Mesendoderm (in vitro differentiated cells): ENCODE results near the gene DLK1.

Experiments
- DNase-seq: peaks from one replicate; pipeline ENCODE4 v3.0.0; 2013
- H2AK5ac ChIP-seq: 2 replicates; pipeline ENCODE4 v1.6.1; 2013; ENCODE audit warnings: low read length, inconsistent platforms
- H2BK120ac ChIP-seq: 2 replicates; pipeline ENCODE4 v1.6.1; 2013; ENCODE audit warnings: low read depth, mild to moderate bottlenecking, low read length, moderate library complexity, mixed read lengths
- H2BK15ac ChIP-seq: replicated peaks from 2 replicates; pipeline ENCODE4 v1.6.1; 2013; ENCODE audit warnings: low read depth, mild to moderate bottlenecking, moderate library complexity
- H2BK5ac ChIP-seq: 2 replicates; pipeline ENCODE4 v1.6.1; 2013; ENCODE audit warnings: low read length, inconsistent platforms
- H3K18ac ChIP-seq: 2 replicates; pipeline ENCODE4 v1.6.1; 2013; ENCODE audit warnings: mild to moderate bottlenecking, low read length, mixed read lengths
- H3K23ac ChIP-seq: one replicate; pipeline ENCODE4 v1.6.1; 2013; ENCODE audit warnings: low read length
- H3K27ac ChIP-seq: 2 replicates; pipeline ENCODE4 v1.5.1; 2013; ENCODE audit warnings: low read depth, mild to moderate bottlenecking, inconsistent platforms, low read length, moderate library complexity
- H3K27me3 ChIP-seq: 2 replicates; pipeline ENCODE4 v1.6.1; 2013; ENCODE audit warnings: low read length, control low read depth, mild to moderate bottlenecking, inconsistent platforms; ENCODE audit not compliant: insufficient read depth, poor library complexity
- H3K36me3 ChIP-seq: 2 replicates; pipeline ENCODE4 v1.6.1; 2013; ENCODE audit warnings: low read length, inconsistent platforms; ENCODE audit not compliant: control insufficient read depth, insufficient read depth
- H3K4ac ChIP-seq: one replicate; pipeline ENCODE4 v1.6.1; 2013; ENCODE audit warnings: low read depth, mild to moderate bottlenecking, low read length, moderate library complexity
- H3K4me1 ChIP-seq: 2 replicates; pipeline ENCODE4 v1.6.1; 2013; ENCODE audit warnings: low read depth, low read length, inconsistent platforms; ENCODE audit not compliant: control insufficient read depth
- H3K4me2 ChIP-seq: 2 replicates; pipeline ENCODE4 v1.6.1; 2013; ENCODE audit warnings: low read length
- H3K4me3 ChIP-seq: 2 replicates; pipeline ENCODE4 v1.5.1; 2013; ENCODE audit warnings: mild to moderate bottlenecking, low read length
- H3K56ac ChIP-seq: one replicate; pipeline ENCODE4 v1.6.1; 2013; ENCODE audit warnings: low read length
- H3K79me1 ChIP-seq: 2 replicates; pipeline ENCODE4 v1.6.1; 2013; ENCODE audit warnings: low read length, inconsistent platforms
- H3K79me2 ChIP-seq: 2 replicates; pipeline ENCODE4 v1.6.1; 2013; ENCODE audit warnings: mild to moderate bottlenecking, low read length; ENCODE audit not compliant: control insufficient read depth, insufficient read depth
- H3K9ac ChIP-seq: 2 replicates; pipeline ENCODE4 v1.6.1; 2013; ENCODE audit warnings: low read length, inconsistent platforms
- H4K5ac ChIP-seq: one replicate; pipeline ENCODE4 v1.6.1; 2013; ENCODE audit warnings: low read length
- H4K8ac ChIP-seq: one replicate; pipeline ENCODE4 v1.6.1; 2013; ENCODE audit warnings: low read depth, mild to moderate bottlenecking, control low read depth, low read length, moderate library complexity
- WGBS: extraction: QIAGEN DNeasy Blood & Tissue Kit; methylation state at CpG from one replicate; pipeline ENCODE4 v1.1.7; 2013; ENCODE audit warnings: low lambda C conversion rate, missing lambda C conversion rate; ENCODE audit not compliant: insufficient coverage; ENCODE audit errors: extremely low coverage; 5-methylcytosine and 5-hydroxymethylcytosine counted together

DLK1 gene

GRCh38 chr14:100777366-100777817, 50.7 kb downstream of the DLK1 start:
- no CpG with 5 or more reads among the region's 11 CpGs for WGBS
- H4K5ac ChIP-seq = no peak overlapping the region
- no peaks in the 10 kb centered on the region for H3K79me1 ChIP-seq
- H2BK120ac ChIP-seq = no peak overlapping the region
- H2BK5ac ChIP-seq = no peak overlapping the region
- H3K36me3 ChIP-seq = no peaks in the 10 kb centered on the region
- H3K27me3 ChIP-seq = no peaks in the 10 kb centered on the region
- no peak overlapping the region for H4K8ac ChIP-seq
- H3K4ac ChIP-seq = no peak overlapping the region
- no peak overlapping the region for H3K18ac ChIP-seq
- no peak for DNase-seq
- H3K4me2 ChIP-seq = no peak overlapping the region
- H3K4me3 ChIP-seq = no peak overlapping the region
- no peak overlapping the region for H3K27ac ChIP-seq
- H3K4me1 ChIP-seq = no peaks in the 10 kb centered on the region
- no peak overlapping the region for H3K56ac ChIP-seq
- no peak overlapping the region for H2AK5ac ChIP-seq
- H3K79me2 ChIP-seq = no peaks in the 10 kb centered on the region
- H3K23ac ChIP-seq = no peak overlapping the region
- H2BK15ac ChIP-seq = no peak overlapping the region
- H3K9ac ChIP-seq = no peak overlapping the region

- Histone ChIP-seq H3K23ac (no peak overlapping the region), H3K27me3 (no peaks in the 10 kb centered on the region), H2BK120ac (no peak overlapping the region), H3K18ac (no peak overlapping the region), H4K8ac (no peak overlapping the region), H3K79me2 (no peaks in the 10 kb centered on the region), H2AK5ac (no peak overlapping the region), H3K4me2 (no peak overlapping the region), H2BK15ac (no peak overlapping the region), H3K36me3 (no peaks in the 10 kb centered on the region), H3K9ac (no peak overlapping the region), H3K56ac (no peak overlapping the region), H3K27ac (no peak overlapping the region), H4K5ac (no peak overlapping the region), H3K4ac (no peak overlapping the region), H3K4me1 (no peaks in the 10 kb centered on the region), H2BK5ac (no peak overlapping the region), H3K79me1 (no peaks in the 10 kb centered on the region), H3K4me3 (no peak overlapping the region)
- WGBS = no CpG with 5 or more reads among the region's 22 CpGs
- no peak for DNase-seq
Measured at GRCh38 chr14:100777818-100778525, 51.3 kb downstream of the DLK1 start.

GRCh38 chr14:100778526-100778882, 51.8 kb downstream of the DLK1 start:
- H3K9ac ChIP-seq = no peak overlapping the region

GRCh38 chr14:100778951-100779690, 52.4 kb downstream of the DLK1 start:
- Histone ChIP-seq H3K9ac (no peak overlapping the region), H3K36me3 (no peaks in the 10 kb centered on the region), H3K23ac (no peak overlapping the region), H3K79me1 (no peaks in the 10 kb centered on the region), H3K27ac (no peak overlapping the region), H3K27me3 (no peaks in the 10 kb centered on the region), H3K4me1 (no peaks in the 10 kb centered on the region), H3K79me2 (no peaks in the 10 kb centered on the region), H3K18ac (no peak overlapping the region), H3K4me2 (no peak overlapping the region), H4K5ac (no peak overlapping the region), H3K4ac (no peak overlapping the region), H4K8ac (no peak overlapping the region), H2BK15ac (no peak overlapping the region), H2BK5ac (no peak overlapping the region), H2BK120ac (no peak overlapping the region), H3K56ac (no peak overlapping the region), H3K4me3 (no peak overlapping the region), H2AK5ac (no peak overlapping the region)
- WGBS = no CpG with 5 or more reads among the region's 24 CpGs
- no peak for DNase-seq

More at GRCh38 chr14:100778526-100778882, 51.8 kb downstream of the DLK1 start:
- H3K4me1 ChIP-seq = no peaks in the 10 kb centered on the region
- H4K5ac ChIP-seq = no peak overlapping the region
- H2BK15ac ChIP-seq = no peak overlapping the region
- H3K4me3 ChIP-seq = no peak overlapping the region
- no peaks in the 10 kb centered on the region for H3K27me3 ChIP-seq
- H3K4ac ChIP-seq = no peak overlapping the region
- no peak for DNase-seq
- no peaks in the 10 kb centered on the region for H3K79me1 ChIP-seq
- H3K36me3 ChIP-seq = no peaks in the 10 kb centered on the region
- H3K23ac ChIP-seq = no peak overlapping the region
- no peak overlapping the region for H2AK5ac ChIP-seq
- H3K79me2 ChIP-seq = no peaks in the 10 kb centered on the region
- no peak overlapping the region for H3K56ac ChIP-seq
- no peak overlapping the region for H3K18ac ChIP-seq
- no peak overlapping the region for H3K4me2 ChIP-seq
- WGBS = no CpG with 5 or more reads among the region's 7 CpGs
- no peak overlapping the region for H2BK120ac ChIP-seq
- no peak overlapping the region for H4K8ac ChIP-seq
- no peak overlapping the region for H2BK5ac ChIP-seq
- no peak overlapping the region for H3K27ac ChIP-seq

GRCh38 chr14:100779691-100780080, 53.0 kb downstream of the DLK1 start:
- Histone ChIP-seq H3K23ac (no peak overlapping the region), H2BK15ac (no peak overlapping the region), H3K9ac (no peak overlapping the region), H3K79me2 (no peaks in the 10 kb centered on the region), H3K4me1 (no peaks in the 10 kb centered on the region), H2BK120ac (no peak overlapping the region), H3K79me1 (no peaks in the 10 kb centered on the region), H2BK5ac (no peak overlapping the region), H2AK5ac (no peak overlapping the region), H4K5ac (no peak overlapping the region), H3K4me3 (no peak overlapping the region), H3K56ac (no peak overlapping the region), H3K4me2 (no peak overlapping the region), H3K18ac (no peak overlapping the region), H3K4ac (no peak overlapping the region), H3K36me3 (no peaks in the 10 kb centered on the region), H3K27me3 (no peaks in the 10 kb centered on the region), H3K27ac (no peak overlapping the region), H4K8ac (no peak overlapping the region)
- no CpG with 5 or more reads among the region's 13 CpGs for WGBS
- DNase-seq = no peak
